IMR-90 (cell line): ENCODE data around the gene SGSH. TPM values are rescaled to one million over a fixed set of nuclear protein-coding genes. Genes with fewer than 3 reads are reported as not detected.

ENCODE experiments used
- ATAC-seq: fragments of 200-7000 bp; cut with Tn5 transposase; 2 replicates; pipeline ENCODE4 v1.9.1; 2020; ENCODE audit warnings: low read depth, mild to moderate bottlenecking, moderate library complexity
- BruUV-seq: library from RNA; stranded (reverse); fragments of 400-500 nt; replicated peaks from 2 replicates; lab custom pipeline; 2021; lab: Mats Ljungman, UMichigan
- CTCF ChIA-PET: fragments of 300-600 bp; formaldehyde crosslinking; extraction: SDS; loops from one replicate; lab custom pipeline; 2021; ENCODE audit warnings: antibody characterized with exemption; lab: Yijun Ruan, JAX
- POLR2A ChIA-PET: fragments of 300-600 bp; sonication (Branson Sonifier 250); formaldehyde crosslinking; loops from one replicate; lab custom pipeline; 2022; ENCODE audit warnings: antibody characterized with exemption; ENCODE audit not compliant: unreplicated experiment; lab: Charles Lee
- DNase-seq: peaks from one replicate; pipeline ENCODE4 v3.0.0; 2013
- H2AFZ ChIP-seq: replicated peaks from 2 replicates; pipeline ENCODE3; 2013; ENCODE audit warnings: low read length, mild to moderate bottlenecking; ENCODE audit not compliant: poor library complexity
- H2AK5ac ChIP-seq: 2 replicates; pipeline ENCODE4 v1.6.1; 2013; ENCODE audit warnings: low read depth, low read length, inconsistent platforms
- H2AK9ac ChIP-seq: replicated peaks from 2 replicates; pipeline ENCODE3; 2013; ENCODE audit warnings: mild to moderate bottlenecking, low read depth, low read length, moderate library complexity; ENCODE audit not compliant: poor library complexity
- H2BK120ac ChIP-seq: 2 replicates; pipeline ENCODE4 v1.6.1; 2013; ENCODE audit warnings: low read depth, low read length, inconsistent platforms
- H2BK15ac ChIP-seq: 3 replicates; pipeline ENCODE4 v1.6.1; 2013; ENCODE audit warnings: low read depth, low read length, inconsistent platforms
- H2BK20ac ChIP-seq: 2 replicates; pipeline ENCODE4 v1.6.1; 2013; ENCODE audit warnings: low read depth, mild to moderate bottlenecking, inconsistent platforms, low read length, moderate library complexity
- H2BK5ac ChIP-seq: 2 replicates; pipeline ENCODE4 v1.6.1; 2013; ENCODE audit warnings: mild to moderate bottlenecking, low read depth, low read length, inconsistent platforms; ENCODE audit not compliant: poor library complexity, severe bottlenecking
- H3K14ac ChIP-seq: replicated peaks from 2 replicates; pipeline ENCODE4 v1.6.1; 2013; ENCODE audit warnings: low read depth, low read length, inconsistent platforms
- H3K18ac ChIP-seq: 2 replicates; pipeline ENCODE4 v1.6.1; 2013; ENCODE audit warnings: low read depth, low read length, control low read depth
- H3K23ac ChIP-seq: 2 replicates; pipeline ENCODE4 v1.6.1; 2013; ENCODE audit warnings: low read depth, low read length, inconsistent platforms
- H3K27ac ChIP-seq: 2 replicates; pipeline ENCODE4 v1.5.1; 2013; ENCODE audit warnings: mild to moderate bottlenecking, control low read depth, low read length; ENCODE audit not compliant: insufficient read depth
- H3K27me3 ChIP-seq: 2 replicates; pipeline ENCODE4 v1.6.1; 2013; ENCODE audit warnings: low read length; ENCODE audit not compliant: control insufficient read depth, insufficient read depth
- H3K36me3 ChIP-seq: 2 replicates; pipeline ENCODE4 v1.6.1; 2013; ENCODE audit warnings: low read length, mixed read lengths; ENCODE audit not compliant: control insufficient read depth, insufficient read depth
- H3K4ac ChIP-seq: 2 replicates; pipeline ENCODE4 v1.6.1; 2013; ENCODE audit warnings: low read depth, low read length, inconsistent platforms
- H3K4me1 ChIP-seq: 2 replicates; pipeline ENCODE4 v1.6.1; 2013; ENCODE audit warnings: low read length, mixed read lengths; ENCODE audit not compliant: control insufficient read depth, insufficient read depth
- H3K4me2 ChIP-seq: 2 replicates; pipeline ENCODE4 v1.6.1; 2013; ENCODE audit warnings: low read depth, mild to moderate bottlenecking, control low read depth, low read length, moderate library complexity
- H3K4me3 ChIP-seq: 2 replicates; pipeline ENCODE4 v1.5.1; 2013; ENCODE audit warnings: low read depth, mild to moderate bottlenecking, control low read depth, low read length, moderate library complexity; ENCODE audit not compliant: insufficient read depth
- H3K56ac ChIP-seq: 2 replicates; pipeline ENCODE4 v1.6.1; 2013; ENCODE audit warnings: low read length, inconsistent platforms; ENCODE audit not compliant: insufficient read depth; ENCODE audit errors: extremely low read depth
- H3K79me1 ChIP-seq, 2 experiments: 2 replicates each; pipeline ENCODE4 v1.6.1; 2013; ENCODE audit warnings: low read length in 2 of 2, inconsistent platforms in 1 of 2, low read depth in 1 of 2
- H3K9ac ChIP-seq: 2 replicates; pipeline ENCODE4 v1.6.1; 2013; ENCODE audit warnings: low read depth, low read length, control low read depth
- H3K9me1 ChIP-seq: 2 replicates; pipeline ENCODE4 v1.6.1; 2013; ENCODE audit warnings: low read length, inconsistent platforms; ENCODE audit not compliant: insufficient read depth
- H3K9me3 ChIP-seq: 2 replicates; pipeline ENCODE4 v1.6.1; 2013; ENCODE audit warnings: low read length; ENCODE audit not compliant: control insufficient read depth, insufficient read depth
- H4K20me1 ChIP-seq: 2 replicates; pipeline ENCODE4 v1.6.1; 2013; ENCODE audit warnings: low read length, inconsistent platforms; ENCODE audit not compliant: insufficient read depth
- H4K5ac ChIP-seq: 2 replicates; pipeline ENCODE4 v1.6.1; 2013; ENCODE audit warnings: mild to moderate bottlenecking, low read depth, low read length, control low read depth
- H4K8ac ChIP-seq, 2 experiments: 2 replicates each; pipeline ENCODE4 v1.6.1; 2013; ENCODE audit warnings: low read depth in 2 of 2, low read length in 2 of 2, control low read depth in 1 of 2, inconsistent platforms in 1 of 2
- H4K91ac ChIP-seq: 2 replicates; pipeline ENCODE4 v1.6.1; 2013; ENCODE audit warnings: low read depth, low read length, inconsistent platforms; ENCODE audit not compliant: insufficient read depth
- BHLHE40 ChIP-seq: fragments of 150-350 bp; IDR thresholded peaks from 2 replicates; pipeline ENCODE4 v1.6.1; 2016; ENCODE audit warnings: mild to moderate bottlenecking, low read depth, low read length
- CEBPB ChIP-seq: IDR thresholded peaks from 2 replicates; pipeline ENCODE4 v1.6.1; 2012; ENCODE audit warnings: low read depth, low read length, improper control_type of control experiment
- CHD1 ChIP-seq: IDR thresholded peaks from 2 replicates; pipeline ENCODE4 v1.6.1; 2012; ENCODE audit warnings: low read depth, low read length, improper control_type of control experiment
- FOS ChIP-seq: fragments of 150-350 bp; IDR thresholded peaks from 2 replicates; pipeline ENCODE4 v1.6.1; 2016; ENCODE audit warnings: low read depth, low read length
- MXI1 ChIP-seq: IDR thresholded peaks from 2 replicates; pipeline ENCODE4 v1.6.1; 2012; ENCODE audit warnings: low read depth, mild to moderate bottlenecking, low read length, moderate library complexity, borderline replicate concordance
- RAD21 ChIP-seq: IDR thresholded peaks from 2 replicates; pipeline ENCODE4 v1.6.1; 2012; ENCODE audit warnings: low read length, improper control_type of control experiment
- RFX5 ChIP-seq: IDR thresholded peaks from 2 replicates; pipeline ENCODE4 v1.8.0; 2012; ENCODE audit warnings: low read depth, mild to moderate bottlenecking, low read length, moderate library complexity
- SMC3 ChIP-seq: fragments of 150-350 bp; IDR thresholded peaks from 2 replicates; pipeline ENCODE4 v1.6.1; 2016; ENCODE audit warnings: low read depth, mild to moderate bottlenecking, antibody characterized with exemption, low read length, moderate library complexity
- WGBS, 2 experiments: methylation state at CpG; one replicate each; pipeline versions ENCODE4 v1.1.5 to v1.1.7; 2013; ENCODE audit warnings: missing lambda C conversion rate in 2 of 2; ENCODE audit not compliant: insufficient read length in 1 of 2; ENCODE audit errors: extremely low coverage in 2 of 2; 5-methylcytosine and 5-hydroxymethylcytosine counted together
- dilution Hi-C: fragments of 300-500 bp; cut with HindIII; formaldehyde crosslinking; loops from one replicate; pipeline ENCODE4 v1.14.3; 2018; ENCODE audit warnings: low sequenced_read_pairs; ENCODE audit not compliant: unreplicated experiment
- in situ Hi-C: fragments of 300-500 bp; cut with MboI; formaldehyde crosslinking; loops from 3 replicates; pipeline ENCODE4 v1.14.3; 2019; ENCODE audit warnings: low sequenced_read_pairs, inconsistent platforms, mixed read lengths
- intact Hi-C: fragments of 100-400 bp; cut with micrococcal nuclease; formaldehyde crosslinking; loops from 2 replicates; pipeline ENCODE4 v1.10.0; 2022
- polyA plus RNA-seq, 3 experiments: library from polyadenylated mRNA; depleted of rRNA; stranded (reverse); fragments of >200 nt; gene quantifications; 2 replicates each; pipeline ENCODE4 v1.2.3, GENCODE V29; 2012; ENCODE audit warnings: low replicate concordance in 1 of 3
- total RNA-seq: library from RNA; depleted of rRNA; stranded (reverse); fragments of >200 nt; gene quantifications from 2 replicates; pipeline ENCODE4 v1.2.3, GENCODE V29; 2012
- TF ChIP-seq, protein P1 (sequence below): conservative IDR thresholded peaks from 2 replicates; pipeline ENCODE4 v1.5.1; 2012; ENCODE audit warnings: mild to moderate bottlenecking, low read depth, low read length, improper control_type of control experiment
- TF ChIP-seq, protein P2 (sequence below): fragments of 150-350 bp; IDR thresholded peaks from 2 replicates; pipeline ENCODE4 v1.6.1; 2017; ENCODE audit warnings: mild to moderate bottlenecking, antibody characterized with exemption, low read length, low read depth

SGSH gene
- total and polyA plus RNA-seq, 2 of the 4 experiments (the other 2 are of a cell fraction), result 3.0 to 41.5 TPM

DNA sequence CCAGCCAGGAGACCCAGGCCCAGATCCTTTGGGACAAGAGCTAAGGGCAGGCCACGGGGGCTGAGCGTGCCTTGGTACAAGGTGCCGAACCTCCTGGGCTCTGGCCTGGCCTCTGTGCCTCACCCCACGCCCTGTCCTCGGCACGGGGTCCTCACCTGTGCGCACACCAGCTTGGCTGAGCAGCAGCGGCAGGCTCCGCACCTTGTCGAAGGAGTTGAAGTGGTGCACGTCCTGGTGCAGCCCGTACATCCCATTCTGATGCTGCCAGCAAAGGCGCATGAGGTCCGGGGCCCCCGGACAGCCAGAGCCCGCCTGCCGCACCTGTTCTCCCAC lies 5.3 kb downstream of the SGSH start:
- Histone ChIP-seq H3K4me3 (no peak overlapping the region), H3K18ac (no peak overlapping the region), H3K56ac (no peak overlapping the region), H4K5ac (no peak overlapping the region), H3K27me3 (no peaks in the 10 kb centered on the region), H3K4ac (no peak overlapping the region), H2AK9ac (no peak overlapping the region), H3K4me2 (no peak overlapping the region), H2BK5ac (no peak overlapping the region), H3K36me3 (peaks cover 71% of the 10 kb centered on the region), H3K4me1 (peaks cover 3% of the 10 kb centered on the region; the same call in 1 of the 2 replicates), H4K91ac (no peak overlapping the region), H2BK120ac (no peak overlapping the region), H2AFZ (no peak overlapping the region), H2BK20ac (no peak overlapping the region), H3K9ac (no peak overlapping the region), H2AK5ac (no peak overlapping the region), H3K9me3 (no peaks in the 10 kb centered on the region), H4K20me1 (peaks cover 33% of the 10 kb centered on the region), H3K14ac (no peak overlapping the region), H3K23ac (no peak overlapping the region), H3K9me1 (peaks cover 26% of the 10 kb centered on the region), H3K27ac (no peak overlapping the region), H2BK15ac (no peak overlapping the region), H3K79me1 (peaks cover 22 to 33% of the 10 kb centered on the region in 2 experiments), H4K8ac (no peak overlapping the region)
- no TSS peak for BruUV-seq
- 90% methylated on average over 12 of the region's 17 CpGs; no CpG with 5 or more reads in 1 of the 2 experiments for whole genome bisulfite sequencing, 2 experiments
- ATAC-seq (no peak), DNase-seq (no peak)
- intact Hi-C loops, result no loop called here
- in situ Hi-C loops, result no loop called here
- POLR2A ChIA-PET, result no interaction called here
- no peak for TF ChIP-seq BHLHE40
- TF ChIP-seq, protein P1, sequence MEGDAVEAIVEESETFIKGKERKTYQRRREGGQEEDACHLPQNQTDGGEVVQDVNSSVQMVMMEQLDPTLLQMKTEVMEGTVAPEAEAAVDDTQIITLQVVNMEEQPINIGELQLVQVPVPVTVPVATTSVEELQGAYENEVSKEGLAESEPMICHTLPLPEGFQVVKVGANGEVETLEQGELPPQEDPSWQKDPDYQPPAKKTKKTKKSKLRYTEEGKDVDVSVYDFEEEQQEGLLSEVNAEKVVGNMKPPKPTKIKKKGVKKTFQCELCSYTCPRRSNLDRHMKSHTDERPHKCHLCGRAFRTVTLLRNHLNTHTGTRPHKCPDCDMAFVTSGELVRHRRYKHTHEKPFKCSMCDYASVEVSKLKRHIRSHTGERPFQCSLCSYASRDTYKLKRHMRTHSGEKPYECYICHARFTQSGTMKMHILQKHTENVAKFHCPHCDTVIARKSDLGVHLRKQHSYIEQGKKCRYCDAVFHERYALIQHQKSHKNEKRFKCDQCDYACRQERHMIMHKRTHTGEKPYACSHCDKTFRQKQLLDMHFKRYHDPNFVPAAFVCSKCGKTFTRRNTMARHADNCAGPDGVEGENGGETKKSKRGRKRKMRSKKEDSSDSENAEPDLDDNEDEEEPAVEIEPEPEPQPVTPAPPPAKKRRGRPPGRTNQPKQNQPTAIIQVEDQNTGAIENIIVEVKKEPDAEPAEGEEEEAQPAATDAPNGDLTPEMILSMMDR, result no peak
- no peak for TF ChIP-seq CHD1
- no peak for TF ChIP-seq SMC3
- TF ChIP-seq RAD21, result no peak
- TF ChIP-seq FOS, result no peak
- TF ChIP-seq, protein P2, sequence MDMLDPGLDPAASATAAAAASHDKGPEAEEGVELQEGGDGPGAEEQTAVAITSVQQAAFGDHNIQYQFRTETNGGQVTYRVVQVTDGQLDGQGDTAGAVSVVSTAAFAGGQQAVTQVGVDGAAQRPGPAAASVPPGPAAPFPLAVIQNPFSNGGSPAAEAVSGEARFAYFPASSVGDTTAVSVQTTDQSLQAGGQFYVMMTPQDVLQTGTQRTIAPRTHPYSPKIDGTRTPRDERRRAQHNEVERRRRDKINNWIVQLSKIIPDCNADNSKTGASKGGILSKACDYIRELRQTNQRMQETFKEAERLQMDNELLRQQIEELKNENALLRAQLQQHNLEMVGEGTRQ, result no peak
- TF ChIP-seq CEBPB, result no peak
- TF ChIP-seq RFX5, result no peak
- no peak for TF ChIP-seq MXI1
- dilution Hi-C loops, result no loop called here
- CTCF ChIA-PET, result no interaction called here
